Breast epithelium (tissue), 3 donors: Measurements from ENCODE around the gene UBE2H.

ENCODE experiments used
- CTCF ChIP-seq, 3 donors: fragments of 450-650 bp; IDR thresholded peaks; one replicate each; pipeline ENCODE4 v1.5.1; 2016 to 2017; ENCODE audit warnings: antibody characterized with exemption in 3 of 3, mild to moderate bottlenecking in 3 of 3, moderate library complexity in 3 of 3
- POLR2A ChIP-seq: fragments of 450-650 bp; IDR thresholded peaks from one replicate; pipeline ENCODE4 v1.6.1; 2016; ENCODE audit warnings: antibody characterized with exemption, mild to moderate bottlenecking, moderate library complexity
- POLR2AphosphoS5 ChIP-seq, 3 donors: sonication (generic); formaldehyde crosslinking; IDR thresholded peaks; one replicate each; pipeline ENCODE4 v1.6.1; 2017; ENCODE audit warnings: antibody characterized with exemption in 3 of 3

- no peak for TF ChIP-seq CTCF (IDR thresholded peaks at IDR 0.05)
- no peak for TF ChIP-seq POLR2A
- TF ChIP-seq POLR2AphosphoS5 (IDR thresholded peaks at IDR 0.05), result no peak
Measured at GRCh38 chr7:129959471-129960203, 6.9 kb upstream of the UBE2H start.
